Adrenal gland (tissue), 12 donors: ENCODE measurements around the gene CORO7. TPM values are rescaled to one million over a fixed set of nuclear protein-coding genes. Genes with fewer than 3 reads are reported as not detected.
A peak's percentile ranks its signal among the peaks of the same experiment; 100 is the strongest.
"Not testable (repeated sequence)": the region's sequence is repeated elsewhere in the genome, so short reads cannot be mapped to it uniquely, and the experiment has no call there.

Source experiments
- DNase-seq, 7 donors: peaks; one replicate each; pipeline ENCODE4 v3.0.0-alpha.2; 2019 to 2020
- H3K27ac ChIP-seq, 5 donors: fragments of 200-600 bp; sonication (generic) in 4 of 5; 1 replicate in 3 of 5; 2 replicates in 2 of 5; pipeline versions ENCODE4 v1.5.1 to v1.8.0; 2016 to 2020; ENCODE audit warnings: mild to moderate bottlenecking in 1 of 5
- H3K27me3 ChIP-seq: fragments of 200-600 bp; 2 replicates; pipeline ENCODE4 v1.8.0; 2021
- H3K36me3 ChIP-seq, 2 donors: fragments of 200-600 bp; replicated peaks in 1 of 2; 1 replicate in 1 of 2; 2 replicates in 1 of 2; pipeline versions ENCODE4 v1.5.1 to v1.8.0; 2018 to 2022
- H3K4me1 ChIP-seq, 2 donors: fragments of 200-600 bp; replicated peaks in 1 of 2; 1 replicate in 1 of 2; 2 replicates in 1 of 2; pipeline versions ENCODE4 v1.5.1 to v1.8.0; 2018 to 2021
- H3K4me3 ChIP-seq, 4 donors: fragments of 200-600 bp; sonication (generic) in 3 of 4; one replicate each; pipeline ENCODE4 v1.5.1; 2016 to 2018
- H3K9me3 ChIP-seq, 3 donors: fragments of 200-600 bp; sonication (generic) in 1 of 3; replicated peaks in 1 of 3; 1 replicate in 2 of 3; 2 replicates in 1 of 3; pipeline versions ENCODE4 v1.5.1 to v1.8.0; 2016 to 2021
- POLR2A ChIP-seq, 2 donors: fragments of 450-650 bp; IDR thresholded peaks; one replicate each; pipeline ENCODE4 v1.6.1; 2017; ENCODE audit warnings: antibody characterized with exemption in 2 of 2, mild to moderate bottlenecking in 2 of 2, moderate library complexity in 1 of 2
- WGBS, 4 donors: extraction: QIAGEN DNeasy Blood & Tissue Kit in 2 of 4; methylation state at CpG; one replicate each; pipeline versions ENCODE4 v1.1.5 to v1.1.7; 2013 to 2017; 5-methylcytosine and 5-hydroxymethylcytosine counted together
- intact Hi-C, 2 donors: fragments of 100-400 bp; cut with DNase I; formaldehyde crosslinking; loops; one replicate each; pipeline versions ENCODE4 v1.14.1 to v1.15.0; 2022 to 2023
- polyA plus RNA-seq, 3 donors: library from polyadenylated mRNA; stranded (reverse); fragments of 200-250 nt in 2 of 3; fragments of 350-450 nt in 1 of 3; fragmentation: Illumina TruSeq in 1 of 3; extraction: RNeasy Lipid Tissue Mini Kit (QIAGEN cat#74804) in 1 of 3; gene quantifications; one replicate each; pipeline ENCODE4 v1.2.3, GENCODE V29; 2013 to 2014
- total RNA-seq, 9 donors: library from RNA; depleted of rRNA in 4 of 9; stranded (reverse); fragments of >200 nt in 4 of 9; fragments of 120-200 nt in 1 of 9; fragmentation: NEBNext Ultra II Directional in 1 of 9; extraction: Animal tissue kit (Norgen Biotek cat#: 25700) in 1 of 9; gene quantifications; one replicate each; pipeline versions ENCODE4 v1.1.0 to v1.2.4, GENCODE V29; 2013 to 2023
- TF ChIP-seq, protein P1 (sequence below), 6 experiments: fragments of 450-650 bp in 4 of 6; fragments of 200-600 bp in 2 of 6; sonication (generic) in 1 of 6; IDR thresholded peaks; 1 replicate in 5 of 6; 2 replicates in 1 of 6; pipeline versions ENCODE4 v1.5.1 to v1.8.0; 2016 to 2021; ENCODE audit warnings: antibody characterized with exemption in 6 of 6, mild to moderate bottlenecking in 2 of 6, moderate library complexity in 1 of 6
- donor health status: healthy with polysubstance abuse.
- donor health status: Bipolar disorder and iron deficiency.
- donor health status: DM: yes; HTN: yes; CAD: no.
- donor health status: DM: no; HTN: no; CAD: no.
- donor health status: DM: no; HTN: no; CAD: no.
- donor health status: DM: yes; HTN: yes; CAD: no.

Gene CORO7
- total and polyA plus RNA-seq, 12 donors = 4.3 to 61.0 (median 34.7) TPM

GRCh38 chr16:4347010-4347409 lies 69.4 kb downstream of the CORO7 start:
- Histone ChIP-seq H3K4me1 (peaks cover 23 to 69% of the 10 kb centered on the region in 2 donors), H3K36me3 (no peaks in the 10 kb centered on the region), H3K4me3 (no peak overlapping the region), H3K27me3 (no peaks in the 10 kb centered on the region), H3K27ac (peak overlapping the region in 3 of 5 donors; percentile 28 to 86 (median 64)), H3K9me3 (no peaks in the 10 kb centered on the region)
- WGBS, 4 donors = 72 to 79% (median 75%) methylated on average over 7 to 8 of the region's 8 CpGs
- intact Hi-C loops = no loop called here
- TF ChIP-seq, protein P1, sequence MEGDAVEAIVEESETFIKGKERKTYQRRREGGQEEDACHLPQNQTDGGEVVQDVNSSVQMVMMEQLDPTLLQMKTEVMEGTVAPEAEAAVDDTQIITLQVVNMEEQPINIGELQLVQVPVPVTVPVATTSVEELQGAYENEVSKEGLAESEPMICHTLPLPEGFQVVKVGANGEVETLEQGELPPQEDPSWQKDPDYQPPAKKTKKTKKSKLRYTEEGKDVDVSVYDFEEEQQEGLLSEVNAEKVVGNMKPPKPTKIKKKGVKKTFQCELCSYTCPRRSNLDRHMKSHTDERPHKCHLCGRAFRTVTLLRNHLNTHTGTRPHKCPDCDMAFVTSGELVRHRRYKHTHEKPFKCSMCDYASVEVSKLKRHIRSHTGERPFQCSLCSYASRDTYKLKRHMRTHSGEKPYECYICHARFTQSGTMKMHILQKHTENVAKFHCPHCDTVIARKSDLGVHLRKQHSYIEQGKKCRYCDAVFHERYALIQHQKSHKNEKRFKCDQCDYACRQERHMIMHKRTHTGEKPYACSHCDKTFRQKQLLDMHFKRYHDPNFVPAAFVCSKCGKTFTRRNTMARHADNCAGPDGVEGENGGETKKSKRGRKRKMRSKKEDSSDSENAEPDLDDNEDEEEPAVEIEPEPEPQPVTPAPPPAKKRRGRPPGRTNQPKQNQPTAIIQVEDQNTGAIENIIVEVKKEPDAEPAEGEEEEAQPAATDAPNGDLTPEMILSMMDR (IDR thresholded peaks at IDR 0.05) = no peak
- TF ChIP-seq POLR2A (IDR thresholded peaks at IDR 0.05) = no peak
- no peak for DNase-seq

- WGBS, 4 donors = 43 to 52% (median 44%) methylated on average over 11 to 14 of the region's 14 CpGs
- peak overlapping the region in 4 of 5 donors; percentile 41 to 83 (median 62) for H3K27ac ChIP-seq
Observed at GRCh38 chr16:4345836-4346781, 70.3 kb downstream of the CORO7 start.

DNA sequence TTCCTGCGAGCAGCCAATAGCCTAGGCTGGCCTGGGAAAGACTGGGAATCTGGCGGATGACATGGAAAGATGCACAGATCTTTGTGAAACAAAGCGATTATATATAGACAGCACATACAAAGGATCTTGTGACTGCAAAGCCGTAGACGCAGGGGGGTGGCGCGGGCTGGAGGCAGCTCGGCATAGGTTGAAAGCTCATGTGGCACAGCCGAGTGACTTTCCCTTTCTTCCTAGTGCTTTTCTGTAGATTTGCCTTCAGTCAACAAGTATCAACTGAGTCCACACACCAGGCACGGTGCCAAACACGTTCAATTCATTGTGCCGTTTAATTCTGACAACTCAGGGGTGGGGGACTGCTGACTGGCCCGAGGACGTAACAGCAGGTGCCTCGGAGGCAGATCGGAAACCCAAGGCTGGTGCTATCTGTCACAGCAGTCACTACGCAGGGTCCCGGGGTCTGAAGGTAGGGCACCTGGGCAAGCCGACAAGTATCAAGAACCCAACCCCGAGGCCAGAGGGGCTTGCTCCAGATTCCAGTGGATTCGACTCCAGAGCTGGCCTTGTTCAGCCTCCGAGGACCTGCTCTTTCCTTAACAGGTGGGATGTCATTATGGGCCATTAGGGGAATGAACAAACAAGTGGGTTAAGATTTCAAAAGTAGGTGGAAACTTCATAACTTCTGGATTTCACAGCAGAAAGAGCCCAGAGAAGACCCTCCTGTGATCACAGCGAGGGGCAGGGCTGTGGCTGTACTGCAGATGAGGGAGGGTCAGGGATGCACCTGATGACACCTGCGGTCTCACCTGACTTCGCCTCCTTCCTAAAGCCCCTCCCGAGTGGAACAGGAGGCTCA lies 71.2 kb downstream of the CORO7 start:
- no peaks in the 10 kb centered on the region for H3K27me3 ChIP-seq
- TF ChIP-seq, protein P1 (IDR thresholded peaks at IDR 0.05) = no peak
- TF ChIP-seq POLR2A (IDR thresholded peaks at IDR 0.05) = no peak
- H3K4me3 ChIP-seq = no peak overlapping the region
- peak in 5 of 7 donors; percentile 49 to 72 (median 52) for DNase-seq
- H3K4me1 ChIP-seq = peaks cover 18 to 60% of the 10 kb centered on the region in 2 donors
- peaks cover 0 to 9% of the 10 kb centered on the region in 2 donors for H3K36me3 ChIP-seq
- intact Hi-C loops = no loop called here
- WGBS, 4 donors = 57 to 68% (median 67%) methylated on average over 26 of the region's 26 CpGs
- peak overlapping the region in 4 of 5 donors; percentile 41 to 83 (median 62) for H3K27ac ChIP-seq
- no peaks in the 10 kb centered on the region for H3K9me3 ChIP-seq

More at GRCh38 chr16:4345836-4346781, 70.3 kb downstream of the CORO7 start:
- peak in 6 of 7 donors; percentile 56 to 74 (median 64) for DNase-seq
- no peaks in the 10 kb centered on the region for H3K27me3 ChIP-seq
- H3K4me3 ChIP-seq = no peak overlapping the region
- no peaks in the 10 kb centered on the region for H3K9me3 ChIP-seq
- intact Hi-C loops = no loop called here
- H3K4me1 ChIP-seq = peaks cover 23 to 65% of the 10 kb centered on the region in 2 donors
- peak in 1 of 2 donors; percentile 63 for TF ChIP-seq POLR2A (IDR thresholded peaks at IDR 0.05)
- TF ChIP-seq, protein P1 (IDR thresholded peaks at IDR 0.05) = no peak
- peaks cover 0 to under 1% of the 10 kb centered on the region in 2 donors for H3K36me3 ChIP-seq

GRCh38 chr16:4344300-4344982 lies 72.0 kb downstream of the CORO7 start:
- H3K36me3 ChIP-seq = peaks cover 0 to 14% of the 10 kb centered on the region in 2 donors
- H3K27ac ChIP-seq = peak overlapping the region in 3 of 5 donors; percentile 52 to 83 (median 72)
- WGBS, 4 donors = 33 to 56% (median 50%) methylated on average over 4 to 9 of the region's 10 CpGs
- H3K4me3 ChIP-seq, H3K27me3 ChIP-seq, DNase-seq, intact Hi-C loops, H3K9me3 ChIP-seq: not testable (repeated sequence)
- H3K4me1 ChIP-seq = peaks cover 18 to 59% of the 10 kb centered on the region in 2 donors
